H1 (cell line): ENCODE measurements around the gene NT5DC1. TPM values are rescaled to one million over a fixed set of nuclear protein-coding genes. Genes with fewer than 3 reads are reported as not detected.

Experiments used
- ASH2L ChIP-seq: fragments of 200-600, 300-600 bp; sonication (generic); IDR thresholded peaks from one replicate; pipeline ENCODE4 v1.7.1; 2017; ENCODE audit warnings: low read length
- BACH1 ChIP-seq: IDR thresholded peaks from 2 replicates; pipeline ENCODE4 v1.6.1; 2012; ENCODE audit warnings: low read length, improper control_type of control experiment
- CBX5 ChIP-seq: fragments of 300-800, 300-1000 bp; sonication (generic); IDR thresholded peaks from 2 replicates; pipeline ENCODE4 v1.7.1; 2016; ENCODE audit warnings: antibody characterized with exemption, low read length, low read depth
- CEBPB ChIP-seq: IDR thresholded peaks from 2 replicates; pipeline ENCODE4 v1.6.1; 2012; ENCODE audit warnings: low read depth, low read length
- CHD7 ChIP-seq: fragments of 300-600 bp; sonication (generic); IDR thresholded peaks from 2 replicates; pipeline ENCODE4 v1.7.1; 2012; ENCODE audit warnings: low read length, moderate library complexity, mild to moderate bottlenecking, inconsistent platforms; ENCODE audit not compliant: insufficient replicate concordance
- HDAC6 ChIP-seq: IDR thresholded peaks from one replicate; pipeline ENCODE4 v1.7.1; 2012; ENCODE audit warnings: low read depth, mild to moderate bottlenecking, inconsistent platforms, low read length, moderate library complexity
- MAFK ChIP-seq: IDR thresholded peaks from 2 replicates; pipeline ENCODE4 v1.6.1; 2012; ENCODE audit warnings: low read depth, mild to moderate bottlenecking, improper control_type of control experiment, low read length
- RFX5 ChIP-seq: IDR thresholded peaks from 2 replicates; pipeline ENCODE4 v1.6.1; 2011; ENCODE audit warnings: low read depth, low read length, improper control_type of control experiment, borderline replicate concordance
- SUZ12 ChIP-seq: fragments of 200-600 bp; sonication (generic); IDR thresholded peaks from 2 replicates; pipeline ENCODE4 v1.6.1; 2012; ENCODE audit warnings: mild to moderate bottlenecking, inconsistent platforms, low read length, moderate library complexity, mixed read lengths
- TAF1 ChIP-seq: IDR thresholded peaks from 2 replicates; pipeline ENCODE4 v1.6.1; 2011; ENCODE audit warnings: mild to moderate bottlenecking, low read depth, low read length
- TBP ChIP-seq: IDR thresholded peaks from 2 replicates; pipeline ENCODE4 v1.6.1; 2011; ENCODE audit warnings: low read depth, low read length, improper control_type of control experiment
- polyA plus RNA-seq, 7 experiments: library from polyadenylated mRNA; depleted of rRNA in 3 of 7; stranded (reverse) in 5 of 7; unstranded in 2 of 7; fragments of >200 nt in 5 of 7; fragments of 200-250 nt in 2 of 7; gene quantifications; 1 replicate in 5 of 7; 2 replicates in 1 of 7; 4 replicates in 1 of 7; pipeline versions ENCODE4 v1.2.1 to v1.2.3, GENCODE V29; 2011 to 2013; ENCODE audit warnings: missing spikeins in 2 of 7, mixed read lengths in 2 of 7
- total RNA-seq: library from RNA; stranded (reverse); fragmentation: NEBNext Ultra II Directional; extraction: Animal tissue kit (Norgen Biotek cat#: 25700); gene quantifications from 2 replicates; pipeline ENCODE4 v1.2.1, GENCODE V29; 2021

The NT5DC1 gene
- total and polyA plus RNA-seq, 2 of the 8 experiments (the other 6 are each of a cell fraction or from before 2014, with no cell fraction given) = 25.3 to 72.7 TPM

GRCh38 chr6:116100419-116101301 lies at the start of gene NT5DC1 (continued):
- TF ChIP-seq CHD7 = no peak
- TF ChIP-seq TBP = peak; percentile 69; the same call in 1 of the 2 replicates
- TF ChIP-seq ASH2L = peak; percentile 98
- TF ChIP-seq BACH1 = no peak
- no peak for TF ChIP-seq CBX5
- TF ChIP-seq SUZ12 = no peak
- TF ChIP-seq CEBPB = 0 out of 2 replicates have a peak, but pooled peaks have one; percentile 3
- TF ChIP-seq MAFK = no peak
- TF ChIP-seq TAF1 = peak; percentile 83
- TF ChIP-seq RFX5 = no peak
- TF ChIP-seq HDAC6 = no peak
